HG03575 (cell line): ENCODE results near the gene PICALM.

Source experiments
- ATAC-seq: cut with Tn5 transposase; IDR thresholded peaks from one replicate; pipeline ENCODE4 v1.9.1; 2021; ENCODE audit not compliant: unreplicated experiment, insufficient number of reproducible peaks, low FRiP score; ENCODE audit errors: extremely low read depth

Gene PICALM

DNA sequence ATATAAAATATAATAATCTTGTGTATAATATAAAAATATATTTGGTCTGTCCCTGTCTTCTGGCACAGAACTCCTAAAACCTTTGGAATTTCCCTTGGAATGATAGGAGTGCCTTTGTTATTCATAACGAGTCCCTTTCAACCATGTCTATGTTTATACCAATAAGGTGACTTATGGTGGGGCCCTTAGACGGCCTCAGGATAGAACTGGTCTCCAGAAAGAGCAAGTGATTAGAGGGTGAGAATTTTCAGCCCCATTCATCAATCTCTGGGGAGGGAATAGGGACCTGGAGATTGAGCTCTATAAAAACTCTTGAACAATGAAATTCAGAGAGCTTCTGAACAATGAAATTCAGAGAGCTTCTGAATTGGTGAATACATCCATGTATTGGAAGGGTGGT lies 18.4 kb upstream of the PICALM start:
- no peak for ATAC-seq

DNA sequence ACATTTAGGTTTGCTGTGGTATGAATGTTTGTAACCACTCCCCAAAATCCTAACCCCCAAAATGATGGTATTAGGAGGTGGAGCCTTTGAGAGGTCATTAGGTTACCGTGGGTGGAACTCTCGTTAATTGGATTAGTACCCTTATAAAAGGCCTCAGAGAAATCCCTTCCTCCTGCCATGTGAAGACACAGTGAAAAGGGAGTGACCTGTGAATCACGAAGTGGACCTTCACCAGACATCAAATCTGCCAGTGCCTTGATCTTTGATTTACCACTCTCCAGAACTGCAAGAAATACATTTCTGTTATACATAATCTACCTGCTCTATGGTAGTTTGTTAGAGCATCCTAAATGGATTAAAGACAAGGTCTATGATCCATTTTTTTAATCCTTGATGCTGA lies 12.6 kb upstream of the PICALM start:
- ATAC-seq = no peak

DNA sequence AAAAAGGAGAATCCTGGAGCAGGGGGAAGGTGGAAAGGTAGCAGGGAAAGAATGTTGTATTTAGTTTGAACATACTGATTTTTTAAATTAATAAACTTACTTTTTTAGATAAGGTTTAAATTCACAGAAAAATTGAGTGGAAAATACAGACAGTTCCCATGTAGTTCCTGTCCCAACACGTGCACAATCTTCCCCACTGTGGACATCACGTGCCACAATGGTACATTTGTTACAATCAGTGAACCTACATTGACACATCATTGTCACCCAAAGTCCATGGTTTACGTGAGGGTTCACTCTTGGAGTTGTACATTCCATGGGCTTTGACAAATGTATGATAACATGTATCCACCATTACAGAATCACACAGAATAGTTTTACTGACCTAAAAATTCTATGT lies 10.5 kb upstream of the PICALM start:
- ATAC-seq = no peak

DNA sequence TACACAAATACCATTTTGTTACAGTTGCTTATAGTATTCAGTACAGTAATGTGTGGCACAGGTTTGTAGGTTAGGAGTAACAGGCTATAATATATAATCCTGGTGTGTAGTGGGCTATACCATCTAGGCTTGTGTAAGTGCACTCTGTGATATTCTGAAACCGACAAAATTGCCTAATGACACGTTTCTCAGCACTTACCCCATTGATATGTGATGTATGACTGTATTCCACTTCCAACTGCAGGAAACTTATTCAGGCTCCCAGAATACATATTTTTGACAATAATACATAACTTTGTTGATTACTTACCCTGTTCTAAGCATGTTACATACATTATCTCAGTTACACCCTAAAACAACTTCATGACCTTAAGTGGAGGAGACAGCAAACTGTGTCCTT lies 5.1 kb upstream of the PICALM start:
- ATAC-seq = no peak

DNA sequence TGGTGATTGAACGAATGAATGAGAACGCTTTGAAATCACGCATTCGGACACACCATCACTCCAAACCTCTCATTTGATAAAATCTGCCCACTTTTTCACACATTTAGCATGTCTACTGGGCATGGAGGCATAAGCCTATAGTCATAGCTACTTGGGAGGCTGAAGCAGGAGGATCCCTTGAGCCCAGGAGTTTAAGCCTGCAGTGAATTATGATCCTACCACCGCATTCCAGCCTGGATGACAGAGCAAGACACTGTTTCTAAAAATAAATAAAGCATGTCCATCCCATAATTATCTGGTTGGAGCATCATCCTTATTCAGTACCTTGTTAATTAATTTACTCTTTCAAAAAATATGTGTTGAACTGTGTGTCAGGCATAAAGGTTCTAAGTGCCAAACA lies 3.3 kb upstream of the PICALM start:
- no peak for ATAC-seq

DNA sequence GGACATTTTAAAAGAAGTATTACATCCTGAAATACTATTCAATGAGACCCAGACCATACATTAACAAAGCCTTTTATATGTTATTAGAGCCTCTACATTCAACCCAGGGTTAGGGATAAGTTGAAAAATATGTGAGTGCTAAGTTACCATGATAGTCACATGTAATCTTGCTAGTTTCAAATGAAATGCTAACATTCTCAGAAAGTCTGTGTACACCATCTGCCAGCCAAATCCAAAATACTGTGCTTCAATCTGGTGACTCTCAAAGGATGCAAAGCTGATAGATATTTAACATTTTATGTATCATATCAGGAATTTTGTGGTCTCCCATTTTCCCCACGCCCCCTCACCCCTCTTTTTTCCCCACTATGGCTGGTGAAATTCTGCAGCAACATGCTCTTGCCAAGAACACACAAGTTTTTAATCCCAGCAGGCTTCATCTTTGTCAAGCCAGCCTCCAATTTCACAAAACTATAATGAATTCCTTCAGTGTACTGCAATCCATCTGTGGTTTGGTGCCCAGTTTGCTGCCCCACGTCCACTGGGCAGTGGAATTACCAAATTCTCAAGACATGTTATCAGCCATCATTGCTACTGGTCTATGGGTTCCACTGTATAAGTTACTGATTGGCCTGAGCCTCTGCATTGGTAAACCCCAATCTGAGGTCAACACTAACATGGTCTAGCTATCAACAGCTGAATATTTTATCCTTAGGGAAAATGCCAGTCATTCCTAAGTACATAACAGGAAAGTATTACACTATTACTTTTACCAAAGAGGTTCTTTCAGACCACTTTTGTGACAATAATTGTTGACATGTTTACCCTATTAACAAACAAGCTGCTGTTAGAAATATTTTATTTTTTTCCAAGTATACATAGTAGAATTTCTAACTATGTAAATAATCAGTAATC lies 1.5 kb upstream of the PICALM start:
- no peak for ATAC-seq

DNA sequence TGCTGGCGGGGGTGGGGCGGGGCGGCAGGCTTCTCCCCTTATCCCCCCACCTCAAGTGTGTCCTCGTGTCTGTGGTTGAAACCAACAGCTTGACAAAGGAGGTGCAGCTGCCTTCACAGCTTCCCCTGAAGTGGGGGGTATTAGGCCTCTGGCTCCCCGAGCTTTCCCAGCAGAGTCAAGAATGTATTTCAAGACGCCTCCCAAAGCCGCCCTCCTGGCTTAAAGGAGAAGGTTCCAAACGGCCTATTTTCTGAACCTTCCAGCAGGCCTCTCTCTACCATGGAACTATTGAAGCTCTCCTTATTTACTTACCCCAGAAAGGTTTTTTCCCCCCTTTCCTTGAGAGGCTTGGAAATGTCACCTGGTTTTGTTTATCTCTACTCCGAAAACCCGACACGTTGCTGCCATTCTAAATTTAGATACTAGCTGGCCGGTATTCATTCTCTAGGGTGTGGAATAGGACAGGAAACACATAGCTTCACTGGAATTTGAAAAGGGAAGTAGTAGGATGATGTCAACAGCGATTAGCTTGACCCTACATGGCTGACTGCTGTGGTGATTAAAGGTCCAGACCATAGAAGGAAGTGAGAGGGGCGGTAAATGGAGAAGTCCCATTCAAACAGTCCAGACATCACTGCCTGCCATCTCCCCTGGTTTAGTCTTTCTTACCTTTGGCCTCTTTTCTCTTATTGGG lies 671 bp upstream of the PICALM start:
- ATAC-seq = peak; percentile 11

DNA sequence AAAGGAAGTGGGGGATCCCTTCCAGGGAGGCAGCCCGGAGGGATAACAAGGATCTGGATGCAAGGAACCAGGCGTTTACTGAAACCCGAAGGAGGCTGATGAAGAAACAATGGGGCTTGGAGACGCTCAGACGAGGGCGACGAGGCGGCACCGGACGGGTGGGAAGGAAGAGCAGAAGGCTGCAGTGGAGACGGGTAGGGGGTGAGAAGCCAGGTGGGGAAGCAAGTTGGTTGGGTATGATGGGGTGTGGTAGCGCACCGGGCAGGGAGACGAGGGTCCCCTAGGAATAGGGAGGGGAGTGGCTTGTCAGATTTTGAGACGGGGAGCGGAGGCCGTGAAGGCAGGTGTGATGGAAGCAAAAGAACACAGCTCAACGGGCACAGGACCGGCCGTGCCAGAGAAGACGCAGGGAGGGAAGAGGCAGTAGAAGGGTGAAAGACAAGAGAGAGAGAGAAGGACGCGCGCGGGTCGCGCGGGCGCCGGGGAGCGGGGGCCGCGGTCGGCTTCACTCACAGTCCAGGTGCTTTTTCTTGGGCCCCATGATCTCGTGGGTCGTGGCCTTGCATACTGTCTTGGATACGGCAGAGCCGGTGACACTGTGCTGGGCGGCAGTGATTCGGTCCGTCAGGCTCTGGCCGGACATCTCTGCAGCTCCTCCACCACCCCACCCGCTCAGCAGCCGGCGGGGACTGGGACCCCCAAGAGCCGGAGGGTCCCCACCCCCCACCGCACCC lies 579 bp downstream of the PICALM start:
- ATAC-seq = no peak

DNA sequence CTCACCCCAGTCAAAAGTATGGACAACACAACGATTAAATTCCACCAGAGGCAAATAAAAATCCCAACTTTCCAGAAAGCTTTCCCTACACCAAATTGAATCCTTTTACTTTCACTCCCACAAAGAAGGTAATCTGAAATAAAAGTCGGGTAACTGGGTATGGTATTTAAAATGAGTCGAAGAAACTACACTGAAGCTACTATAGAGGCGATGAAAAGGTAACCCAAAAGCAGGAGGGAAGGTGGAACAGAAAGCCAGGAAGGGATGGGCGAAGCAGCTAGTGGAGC lies 1.1 kb downstream of the PICALM start:
- ATAC-seq = no peak

DNA sequence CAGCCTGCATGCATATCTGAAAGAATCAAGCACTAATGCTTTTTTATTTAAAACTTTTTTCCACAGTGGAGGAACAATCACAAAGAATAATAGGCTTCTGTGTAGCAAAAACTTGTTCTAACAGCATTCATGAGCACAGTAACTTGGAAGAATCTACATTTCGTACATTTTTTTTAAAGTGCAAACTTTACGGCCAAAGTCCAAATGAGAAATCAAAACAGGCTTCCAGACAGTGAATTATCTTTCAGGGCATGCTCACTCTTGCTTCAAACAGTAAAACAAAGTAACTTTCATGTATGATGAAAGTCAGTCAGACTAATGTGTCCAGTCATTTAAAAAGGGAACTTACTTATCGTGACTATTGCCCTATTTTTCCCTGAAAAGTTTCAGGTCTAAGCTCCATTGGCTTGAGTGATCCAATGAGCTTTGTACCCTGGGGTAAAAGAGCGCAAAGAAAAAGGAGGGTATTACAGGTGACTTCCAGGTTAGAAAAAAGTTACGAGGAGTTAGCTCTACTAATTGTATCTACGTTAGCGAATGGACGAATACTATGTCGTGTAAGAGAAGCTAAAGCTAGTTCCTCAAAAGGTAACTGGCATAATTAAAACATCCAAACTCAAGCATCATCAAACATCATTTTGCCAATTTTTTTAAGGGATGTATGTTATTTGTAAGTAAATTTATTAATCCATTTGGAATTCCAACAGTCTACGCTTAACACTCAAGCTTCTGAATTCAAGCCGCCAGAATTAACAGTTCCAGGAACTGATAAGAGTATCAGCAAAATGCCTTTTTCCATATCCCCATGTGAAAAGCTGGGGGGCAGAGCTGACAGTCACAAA lies 1.7 kb downstream of the PICALM start:
- no peak for ATAC-seq

DNA sequence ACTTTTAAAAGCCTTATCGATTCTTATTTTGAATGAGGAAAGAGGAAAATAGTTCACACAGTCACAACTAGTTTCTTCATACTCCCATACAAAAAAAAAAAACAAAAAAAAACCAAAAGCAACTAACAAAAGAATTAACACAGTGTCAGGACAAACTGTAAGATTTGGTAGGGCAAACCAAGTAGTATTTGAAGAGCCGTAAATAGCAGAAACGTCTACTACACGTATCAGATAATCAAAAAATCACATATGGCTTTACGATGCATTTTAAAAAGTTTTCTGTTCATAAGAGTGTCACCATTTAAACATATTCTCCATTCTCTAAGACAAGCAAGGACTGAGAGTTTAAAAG lies 2.3 kb downstream of the PICALM start:
- no peak for ATAC-seq

DNA sequence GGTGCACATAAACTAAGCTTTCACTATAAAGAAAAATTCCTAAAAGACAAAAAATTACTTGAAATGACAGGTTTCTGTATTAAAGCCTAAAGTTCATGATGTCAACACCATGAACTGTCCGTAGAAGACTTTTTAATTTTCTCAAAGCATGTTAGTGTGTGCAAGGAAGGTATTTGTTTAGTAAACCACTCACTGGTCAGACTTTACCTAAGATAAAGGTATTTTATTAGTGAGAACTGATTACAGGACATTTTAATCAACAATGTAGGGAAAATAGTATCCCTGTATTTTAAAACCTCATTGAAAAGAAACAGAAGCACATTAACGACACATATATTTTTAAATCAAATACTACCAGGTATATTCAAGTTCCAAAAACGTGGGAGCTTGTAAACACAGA lies 2.9 kb downstream of the PICALM start:
- no peak for ATAC-seq

DNA sequence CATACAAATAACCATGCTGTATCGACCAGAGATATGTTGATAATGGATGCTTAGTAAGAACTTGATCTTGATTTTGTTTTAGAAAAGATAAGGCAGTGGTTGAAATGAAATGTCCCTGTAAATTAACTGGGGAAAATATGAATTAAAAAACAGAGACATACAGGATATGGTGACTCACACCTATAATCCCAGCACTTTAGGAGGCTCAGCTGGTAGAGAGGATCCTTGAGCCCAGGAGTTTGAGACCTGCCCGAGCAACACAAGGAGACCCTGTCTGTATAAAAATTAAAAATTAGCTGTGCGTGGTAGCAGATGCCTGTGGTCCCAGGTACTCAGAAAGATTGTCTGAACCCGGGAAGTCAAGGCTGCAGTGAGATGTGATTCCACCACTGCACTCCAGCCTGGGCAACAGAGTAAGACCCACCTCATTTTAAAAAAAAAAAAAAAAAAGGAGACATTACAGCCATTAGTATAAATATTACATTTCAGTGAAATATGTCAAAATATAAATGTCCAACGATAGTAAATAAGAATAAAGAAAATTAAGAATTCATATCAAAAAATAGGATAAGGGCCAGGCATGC lies 4.6 kb downstream of the PICALM start:
- no peak for ATAC-seq

DNA sequence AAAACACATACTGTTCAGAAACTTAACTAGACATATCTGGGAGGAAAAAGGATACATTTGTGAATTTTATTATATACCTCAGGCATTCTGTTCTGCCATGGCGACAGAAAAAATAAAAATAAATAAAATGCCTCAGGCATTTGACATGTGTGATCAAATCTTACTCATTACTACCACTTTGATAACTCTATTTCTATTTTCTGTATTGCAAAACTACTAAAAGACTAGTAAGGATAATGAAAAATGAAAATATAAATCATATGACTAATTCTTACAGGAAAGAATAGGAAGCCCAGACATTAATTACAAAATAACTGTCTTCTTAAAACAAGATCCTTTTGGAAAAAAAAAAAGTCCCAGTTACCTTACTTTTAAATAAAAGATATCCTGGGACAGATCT lies 5.3 kb downstream of the PICALM start:
- ATAC-seq = no peak

DNA sequence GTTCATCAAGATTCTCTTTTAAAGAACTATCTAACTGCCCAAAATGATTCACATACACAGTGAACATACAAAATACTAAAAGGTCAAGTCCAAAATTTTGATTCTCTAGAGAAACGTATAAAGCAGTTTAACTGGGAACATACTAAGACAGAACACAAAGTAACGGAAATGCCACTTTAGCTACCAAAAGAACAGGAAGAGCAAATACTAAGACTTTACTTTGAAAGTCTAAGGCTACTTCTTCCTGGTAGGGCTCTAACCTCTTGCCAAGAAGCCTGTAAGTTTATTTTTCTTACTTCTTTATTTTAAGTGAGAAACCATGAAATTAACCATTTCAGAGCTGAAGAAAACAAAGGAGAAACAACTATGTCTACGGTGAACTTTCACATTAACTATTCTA lies 6.2 kb downstream of the PICALM start:
- no peak for ATAC-seq

DNA sequence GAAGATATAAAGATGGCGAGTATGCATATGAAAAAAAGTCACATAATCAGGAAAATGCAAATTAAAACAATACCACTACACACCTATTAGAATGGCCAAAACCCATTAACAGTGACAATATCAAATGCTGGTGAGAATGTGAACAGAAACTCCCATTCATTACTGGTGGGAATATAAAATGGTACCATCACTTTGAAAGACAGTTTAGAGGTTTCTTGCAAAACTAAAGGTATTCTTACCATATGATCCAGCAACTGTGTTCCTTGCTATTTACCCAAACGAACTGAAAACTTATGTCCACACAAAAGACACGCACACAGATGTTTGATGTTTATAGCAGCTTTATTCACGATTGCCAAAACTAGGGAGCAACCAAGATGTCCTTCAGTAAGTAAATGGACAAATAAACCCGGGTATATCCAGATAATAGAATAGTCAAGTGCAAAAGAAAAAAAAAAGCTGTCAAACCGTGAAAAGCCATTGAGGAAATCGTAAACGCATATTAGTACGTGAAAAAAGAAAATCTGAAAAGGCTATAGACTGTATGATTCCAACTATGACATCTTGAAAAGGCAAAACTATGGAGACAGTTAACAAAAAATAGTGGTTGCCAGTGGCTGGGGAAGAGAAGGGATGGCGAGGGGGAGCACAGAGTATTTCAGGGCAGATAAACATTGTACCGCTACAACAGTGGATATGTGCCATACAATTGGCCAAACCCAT lies 7.2 kb downstream of the PICALM start:
- no peak for ATAC-seq

DNA sequence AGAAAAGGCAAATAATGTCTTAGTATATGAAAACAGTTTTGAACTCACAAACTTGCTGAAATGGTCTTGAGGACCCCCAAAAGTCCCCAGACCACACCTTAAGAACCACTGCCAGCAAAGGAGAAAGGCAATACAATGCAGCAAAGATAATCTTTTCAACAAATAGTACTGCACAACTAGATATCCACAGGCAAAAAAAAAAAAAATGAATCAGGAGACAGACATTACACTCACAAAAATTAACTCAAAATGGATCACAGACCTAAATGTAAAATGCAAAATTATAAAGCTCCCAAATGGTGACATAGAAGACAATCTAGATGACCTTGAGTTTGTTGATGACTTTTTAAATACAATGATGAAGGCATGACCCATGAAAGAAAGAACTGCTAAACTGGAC lies 8.3 kb downstream of the PICALM start:
- no peak for ATAC-seq

DNA sequence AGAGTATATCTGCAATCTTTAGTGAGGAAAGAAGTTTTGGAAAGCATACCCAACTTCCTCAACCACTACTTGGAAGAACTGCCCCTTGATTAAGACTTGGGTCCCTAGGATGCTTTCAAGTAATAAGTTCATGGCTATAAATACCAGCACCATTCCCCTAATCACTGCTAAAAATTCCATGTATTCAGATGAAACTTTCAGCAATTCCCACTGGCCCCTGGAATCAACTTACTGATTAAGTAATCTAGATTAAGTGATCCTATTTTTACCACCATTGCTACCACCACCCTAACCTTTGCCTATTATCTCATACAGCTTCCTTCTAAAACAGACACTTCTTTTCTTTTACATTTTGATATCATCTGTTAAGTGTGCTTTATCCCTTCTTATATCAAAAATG lies 10.5 kb downstream of the PICALM start:
- no peak for ATAC-seq
